Non-pigmented ciliary epithelial cell (primary cell): ENCODE measurements around the gene QPRT.
"Not testable (repeated sequence)": the region's sequence is repeated elsewhere in the genome, so short reads cannot be mapped to it uniquely, and the experiment has no call there.

Experiments
- DNase-seq: peaks from one replicate; pipeline ENCODE4 v3.0.0-alpha.2; 2010; ENCODE audit warnings: low read depth

QPRT gene

DNA sequence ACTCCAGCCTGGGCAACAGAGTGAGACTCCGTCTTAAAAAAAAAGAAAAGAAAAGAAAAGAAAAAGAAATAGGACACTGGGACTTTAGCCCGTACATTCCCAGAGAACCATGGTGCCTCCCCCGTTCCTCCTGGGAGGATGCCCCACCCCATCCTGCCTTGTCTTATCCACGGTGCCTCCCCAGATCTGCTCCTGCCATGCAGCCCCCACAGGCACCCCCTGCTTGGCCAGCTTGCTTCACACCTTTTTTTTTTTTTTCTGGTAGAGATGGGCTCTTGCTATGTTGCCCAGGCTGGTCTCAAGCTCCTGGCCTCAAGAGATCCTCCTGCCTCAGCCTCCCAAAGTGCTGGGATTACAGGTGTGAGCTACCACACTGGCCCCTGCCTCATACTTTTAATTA lies 67.5 kb downstream of the QPRT start:
- not testable (repeated sequence) for DNase-seq
